Right atrium auricular region (tissue), 2 donors: ENCODE results near the gene HOMER2. TPM values are rescaled to one million over a fixed set of nuclear protein-coding genes. Genes with fewer than 3 reads are reported as not detected.
"Not testable (repeated sequence)": the region's sequence is repeated elsewhere in the genome, so short reads cannot be mapped to it uniquely, and the experiment has no call there.

Experiments used
- DNase-seq: peaks from one replicate; pipeline ENCODE4 v3.0.0-alpha.2; 2019; ENCODE audit warnings: low spot score
- H3K27ac ChIP-seq, 2 donors: fragments of 200-600 bp; sonication (generic); 1 replicate in 1 of 2; 2 replicates in 1 of 2; pipeline ENCODE4 v1.5.1; 2016 to 2019
- H3K27me3 ChIP-seq, 2 donors: fragments of 200-600 bp; sonication (generic); one replicate each; pipeline versions ENCODE4 v1.5.1 to v1.6.0; 2017 to 2019
- H3K36me3 ChIP-seq: fragments of 200-600 bp; sonication (generic); one replicate; pipeline ENCODE4 v1.5.1; 2016
- H3K4me1 ChIP-seq, 2 donors: fragments of 200-600 bp; sonication (generic); one replicate each; pipeline versions ENCODE4 v1.5.1 to v1.6.0; 2017 to 2019
- H3K4me3 ChIP-seq, 2 donors: fragments of 200-600 bp; sonication (generic); 1 replicate in 1 of 2; 2 replicates in 1 of 2; pipeline ENCODE4 v1.5.1; 2017 to 2019; ENCODE audit warnings: mild to moderate bottlenecking in 1 of 2, moderate library complexity in 1 of 2
- H3K9me3 ChIP-seq, 2 donors: fragments of 200-600 bp; sonication (generic); one replicate each; pipeline ENCODE4 v1.5.1; 2019
- total RNA-seq, 2 donors: library from RNA; depleted of rRNA; stranded (reverse); fragments of >200 nt; gene quantifications; one replicate each; pipeline ENCODE4 v1.1.0, GENCODE V29; 2016
- TF ChIP-seq, protein P1 (sequence below), 2 donors: fragments of 200-600 bp; sonication (generic); IDR thresholded peaks; one replicate each; pipeline ENCODE4 v1.5.1; 2019; ENCODE audit warnings: antibody characterized with exemption in 2 of 2

Gene HOMER2
- total RNA-seq, 2 donors from 2014 or later: 18.3 to 24.8 TPM

DNA sequence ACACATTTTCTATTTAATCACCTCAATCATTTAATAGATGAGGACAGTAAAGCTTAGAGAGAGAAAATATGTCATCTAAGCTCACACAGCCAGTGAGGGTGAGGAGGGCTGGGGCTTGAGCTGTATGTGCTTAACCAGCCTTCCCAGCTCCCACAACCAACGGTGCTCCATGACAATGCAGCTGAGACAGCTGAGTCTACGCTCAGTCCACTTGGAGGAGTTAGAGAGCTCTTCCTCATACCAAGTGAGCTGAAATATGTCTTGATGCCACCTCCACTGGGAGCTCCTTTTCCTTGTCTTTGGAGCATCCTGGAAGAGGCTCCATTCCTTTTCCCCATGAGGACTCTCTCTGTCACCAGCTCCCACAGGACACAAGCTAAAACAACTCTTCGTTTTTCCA lies 9.3 kb downstream of the HOMER2 start:
- Histone ChIP-seq H3K36me3 (no peaks in the 10 kb centered on the region), H3K9me3 (no peaks in the 10 kb centered on the region), H3K27me3 (no peaks in the 10 kb centered on the region), H3K27ac (no peak overlapping the region), H3K4me3 (no peak overlapping the region), H3K4me1 (no peaks in the 10 kb centered on the region)
- DNase-seq: no peak
- TF ChIP-seq, protein P1, sequence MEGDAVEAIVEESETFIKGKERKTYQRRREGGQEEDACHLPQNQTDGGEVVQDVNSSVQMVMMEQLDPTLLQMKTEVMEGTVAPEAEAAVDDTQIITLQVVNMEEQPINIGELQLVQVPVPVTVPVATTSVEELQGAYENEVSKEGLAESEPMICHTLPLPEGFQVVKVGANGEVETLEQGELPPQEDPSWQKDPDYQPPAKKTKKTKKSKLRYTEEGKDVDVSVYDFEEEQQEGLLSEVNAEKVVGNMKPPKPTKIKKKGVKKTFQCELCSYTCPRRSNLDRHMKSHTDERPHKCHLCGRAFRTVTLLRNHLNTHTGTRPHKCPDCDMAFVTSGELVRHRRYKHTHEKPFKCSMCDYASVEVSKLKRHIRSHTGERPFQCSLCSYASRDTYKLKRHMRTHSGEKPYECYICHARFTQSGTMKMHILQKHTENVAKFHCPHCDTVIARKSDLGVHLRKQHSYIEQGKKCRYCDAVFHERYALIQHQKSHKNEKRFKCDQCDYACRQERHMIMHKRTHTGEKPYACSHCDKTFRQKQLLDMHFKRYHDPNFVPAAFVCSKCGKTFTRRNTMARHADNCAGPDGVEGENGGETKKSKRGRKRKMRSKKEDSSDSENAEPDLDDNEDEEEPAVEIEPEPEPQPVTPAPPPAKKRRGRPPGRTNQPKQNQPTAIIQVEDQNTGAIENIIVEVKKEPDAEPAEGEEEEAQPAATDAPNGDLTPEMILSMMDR (IDR thresholded peaks at IDR 0.05): no peak

DNA sequence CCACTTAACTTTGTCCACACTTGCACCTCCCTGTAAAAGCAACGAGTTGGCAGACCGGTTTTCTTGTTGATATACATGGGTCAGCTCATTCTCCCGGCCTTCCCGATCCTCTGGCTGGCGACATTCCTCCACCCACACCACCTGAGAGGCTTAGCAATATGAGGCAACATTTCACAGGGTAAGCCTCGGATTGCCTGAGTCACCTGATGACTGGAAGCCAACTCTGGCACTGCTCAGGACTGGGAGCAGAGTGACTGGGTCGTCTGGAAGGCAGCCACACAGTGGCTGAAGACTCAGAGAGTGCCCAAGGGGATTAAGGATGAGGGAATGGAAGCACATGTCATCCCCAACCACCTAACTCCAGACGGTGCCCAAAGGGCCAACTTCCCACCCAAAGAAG lies 9.8 kb downstream of the HOMER2 start:
- DNase-seq: no peak
- Histone ChIP-seq H3K27me3 (no peaks in the 10 kb centered on the region), H3K4me1 (no peaks in the 10 kb centered on the region), H3K4me3 (no peak overlapping the region), H3K27ac (no peak overlapping the region), H3K9me3 (no peaks in the 10 kb centered on the region), H3K36me3 (no peaks in the 10 kb centered on the region)
- TF ChIP-seq, protein P1 (IDR thresholded peaks at IDR 0.05): no peak

GRCh38 chr15:82939678-82940077 lies 12.8 kb downstream of the HOMER2 start:
- H3K36me3 ChIP-seq, H3K27ac ChIP-seq, H3K4me3 ChIP-seq, H3K4me1 ChIP-seq, H3K27me3 ChIP-seq, DNase-seq, H3K9me3 ChIP-seq: not testable (repeated sequence)

GRCh38 chr15:82937712-82938058 lies 14.8 kb downstream of the HOMER2 start:
- Histone ChIP-seq H3K27me3 (no peaks in the 10 kb centered on the region), H3K4me3 (no peak overlapping the region), H3K4me1 (no peaks in the 10 kb centered on the region), H3K27ac (no peak overlapping the region), H3K36me3 (no peaks in the 10 kb centered on the region), H3K9me3 (no peaks in the 10 kb centered on the region)
- TF ChIP-seq, protein P1 (IDR thresholded peaks at IDR 0.05): no peak
- no peak for DNase-seq

DNA sequence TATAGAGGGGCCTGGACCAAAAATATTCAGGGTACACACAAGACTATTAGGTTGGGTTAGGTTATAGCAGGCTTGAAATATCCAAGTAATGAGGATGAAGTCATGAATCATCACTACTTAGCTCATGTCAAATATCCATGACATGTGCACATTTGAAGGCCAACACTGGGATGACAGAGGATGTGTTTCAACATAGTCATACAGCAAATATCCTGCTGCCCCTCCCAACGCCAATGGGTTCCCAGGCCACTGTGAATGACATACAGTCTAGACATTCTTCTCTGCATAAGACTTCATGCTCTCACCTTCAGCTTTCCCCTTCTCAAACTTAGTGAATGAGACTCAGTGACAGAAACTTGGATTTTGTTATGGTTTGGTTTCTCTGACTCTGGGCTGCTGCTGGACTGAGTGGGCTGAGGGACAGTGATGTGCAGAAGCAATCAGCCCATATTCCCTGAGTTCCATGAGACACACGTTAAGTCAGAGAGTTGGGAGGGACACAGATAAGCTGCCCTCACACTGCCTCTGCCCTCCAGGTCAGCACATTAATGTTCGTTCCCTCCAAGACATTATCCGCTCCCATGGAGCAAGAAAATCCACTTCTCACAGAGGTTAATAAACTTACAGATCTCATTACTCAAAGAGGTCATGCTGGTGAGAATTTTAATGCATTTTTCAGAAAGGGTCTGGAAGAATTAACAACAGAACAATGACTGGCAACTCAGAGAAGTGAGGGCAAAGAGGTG lies 15.4 kb downstream of the HOMER2 start:
- Histone ChIP-seq H3K9me3 (no peaks in the 10 kb centered on the region), H3K4me3 (no peak overlapping the region), H3K27me3 (no peaks in the 10 kb centered on the region), H3K4me1 (no peaks in the 10 kb centered on the region), H3K36me3 (no peaks in the 10 kb centered on the region), H3K27ac (no peak overlapping the region)
- no peak for DNase-seq
- TF ChIP-seq, protein P1 (IDR thresholded peaks at IDR 0.05): no peak

- H3K4me3 ChIP-seq: no peak overlapping the region
- no peak for DNase-seq
- no peaks in the 10 kb centered on the region for H3K9me3 ChIP-seq
- H3K4me1 ChIP-seq: no peaks in the 10 kb centered on the region
- no peak overlapping the region for H3K27ac ChIP-seq
- no peaks in the 10 kb centered on the region for H3K36me3 ChIP-seq
- H3K27me3 ChIP-seq: no peaks in the 10 kb centered on the region
- TF ChIP-seq, protein P1 (IDR thresholded peaks at IDR 0.05): no peak
Measured at GRCh38 chr15:82935382-82935781, 17.1 kb downstream of the HOMER2 start.
